Stomach (tissue), 9 donors: ENCODE measurements around the gene SHROOM4. TPM values are rescaled to one million over a fixed set of nuclear protein-coding genes. Genes with fewer than 3 reads are reported as not detected.

Experiments
- DNase-seq, 2 donors: peaks; one replicate each; pipeline versions ENCODE4 v3.0.0 to v3.0.0-alpha.2; 2013 to 2019
- H3K27ac ChIP-seq, 5 donors: fragments of 200-600 bp in 4 of 5; sonication (generic) in 4 of 5; one replicate each; pipeline ENCODE4 v1.5.1; 2013 to 2019; ENCODE audit warnings: mild to moderate bottlenecking in 1 of 5, moderate library complexity in 1 of 5
- H3K27me3 ChIP-seq, 3 donors: fragments of 200-600 bp; sonication (generic); one replicate each; pipeline ENCODE4 v1.5.1; 2017 to 2019; ENCODE audit warnings: mixed run types in 1 of 3
- H3K36me3 ChIP-seq, 4 donors: fragments of 200-600 bp; sonication (generic); 1 replicate in 3 of 4; 2 replicates in 1 of 4; pipeline ENCODE4 v1.5.1; 2016 to 2019
- H3K4me1 ChIP-seq, 4 donors: fragments of 200-600 bp; sonication (generic); one replicate each; pipeline ENCODE4 v1.5.1; 2016 to 2019
- H3K4me3 ChIP-seq, 4 donors: fragments of 200-600 bp; sonication (generic) in 3 of 4; one replicate each; pipeline ENCODE4 v1.5.1; 2016 to 2019; ENCODE audit warnings: mild to moderate bottlenecking in 1 of 4
- H3K9me3 ChIP-seq, 4 donors: fragments of 200-600 bp; sonication (generic); one replicate each; pipeline ENCODE4 v1.5.1; 2016 to 2019
- CTCF ChIP-seq, 7 experiments: fragments of 450-650 bp in 4 of 7; fragments of 200-600 bp in 3 of 7; sonication (generic) in 3 of 7; IDR thresholded peaks; one replicate each; pipeline ENCODE4 v1.5.1; 2016 to 2019; ENCODE audit warnings: antibody characterized with exemption in 7 of 7, control low read depth in 2 of 7, mild to moderate bottlenecking in 1 of 7
- EP300 ChIP-seq: sonication (generic); formaldehyde crosslinking; IDR thresholded peaks from one replicate; pipeline ENCODE4 v1.6.1; 2017; ENCODE audit warnings: antibody characterized with exemption
- POLR2A ChIP-seq, 4 donors: fragments of 450-650 bp; IDR thresholded peaks; one replicate each; pipeline ENCODE4 v1.6.1; 2016; ENCODE audit warnings: antibody characterized with exemption in 4 of 4, control low read depth in 2 of 4, mild to moderate bottlenecking in 1 of 4, moderate library complexity in 1 of 4
- POLR2AphosphoS5 ChIP-seq, 3 donors: sonication (generic); formaldehyde crosslinking; IDR thresholded peaks; one replicate each; pipeline ENCODE4 v1.6.1; 2016; ENCODE audit warnings: antibody characterized with exemption in 3 of 3
- WGBS, 5 donors: extraction: QIAGEN DNeasy Blood & Tissue Kit in 3 of 5; methylation state at CpG; one replicate each; pipeline versions ENCODE4 v1.1.5 to v1.1.7; 2013 to 2018; 5-methylcytosine and 5-hydroxymethylcytosine counted together
- intact Hi-C: fragments of 100-400 bp; cut with DNase I; formaldehyde crosslinking; loops from one replicate; pipeline ENCODE4 v1.15.1; 2023; ENCODE audit warnings: low total_unique reads
- polyA plus RNA-seq, 3 donors: library from polyadenylated mRNA; stranded (reverse); fragments of 200-250 nt; gene quantifications; one replicate each; pipeline ENCODE4 v1.2.3, GENCODE V29; 2013
- total RNA-seq, 5 donors: library from RNA; depleted of rRNA; stranded (reverse); fragments of >200 nt; gene quantifications; one replicate each; pipeline versions ENCODE4 v1.1.0 to v1.2.3, GENCODE V29; 2014 to 2016
- donor health status: healthy with polysubstance abuse.
- donor health status: Bipolar disorder and iron deficiency.
- donor health status: healthy.

SHROOM4 gene
- total and polyA plus RNA-seq, 8 donors, result 0.88 to 8.3 (median 2.6) TPM

DNA sequence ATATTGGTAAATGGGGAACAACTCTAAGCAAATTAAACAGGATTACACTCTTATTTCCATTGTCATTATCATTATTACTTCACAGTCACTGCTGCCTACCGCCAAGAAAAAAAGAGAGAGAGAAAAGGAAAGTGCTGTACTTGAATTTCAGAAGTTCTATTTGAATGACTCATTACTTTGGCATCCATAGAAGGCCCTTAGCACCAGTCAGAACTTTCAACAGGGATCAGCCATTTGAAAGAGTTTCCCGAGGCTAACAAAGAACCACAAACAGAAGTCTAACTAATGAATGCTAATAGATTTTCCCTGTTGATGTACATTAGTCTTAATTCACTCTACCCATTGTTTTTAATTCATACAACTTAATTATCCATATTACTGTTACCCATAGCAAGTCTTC lies 116.3 kb downstream of the SHROOM4 start:
- no peak overlapping the region for H3K27ac ChIP-seq
- intact Hi-C loops, result no loop called here
- no peaks in the 10 kb centered on the region for H3K4me1 ChIP-seq
- no peaks in the 10 kb centered on the region for H3K36me3 ChIP-seq
- no peak overlapping the region for H3K4me3 ChIP-seq
- TF ChIP-seq POLR2AphosphoS5 (IDR thresholded peaks at IDR 0.05) (peak in 1 of 3 donors; percentile 2), CTCF (IDR thresholded peaks at IDR 0.05) (no peak)
- 7 to 16% (median 7%) methylated on average over 2 of the region's 2 CpGs for WGBS, 5 donors
- H3K27me3 ChIP-seq, result no peaks in the 10 kb centered on the region
- peak in 1 of 2 donors; percentile 51 for DNase-seq
- H3K9me3 ChIP-seq, result no peaks in the 10 kb centered on the region

GRCh38 chrX:50691820-50692219 lies 122.2 kb downstream of the SHROOM4 start:
- TF ChIP-seq CTCF (IDR thresholded peaks at IDR 0.05) (peak in 5 of 7 experiments; percentile 29 to 67 (median 38)), EP300 (no peak)
- no peaks in the 10 kb centered on the region for H3K4me1 ChIP-seq
- DNase-seq, result peak in 1 of 2 donors; percentile 72
- peaks cover 0 to 7% (median 0%) of the 10 kb centered on the region in 3 donors for H3K27me3 ChIP-seq
- H3K4me3 ChIP-seq, result no peak overlapping the region
- no peaks in the 10 kb centered on the region for H3K36me3 ChIP-seq
- no peaks in the 10 kb centered on the region for H3K9me3 ChIP-seq
- intact Hi-C loops, result no loop called here
- WGBS, 5 donors, result 16 to 25% (median 23%) methylated on average over 5 of the region's 5 CpGs
- no peak overlapping the region for H3K27ac ChIP-seq

- no peaks in the 10 kb centered on the region for H3K4me1 ChIP-seq
- intact Hi-C loops, result no loop called here
- H3K27ac ChIP-seq, result no peak overlapping the region
- no peaks in the 10 kb centered on the region for H3K36me3 ChIP-seq
- no peak overlapping the region for H3K4me3 ChIP-seq
- no peak for DNase-seq
- WGBS, 5 donors, result 25 to 67% (median 49%) methylated on average over 2 of the region's 2 CpGs
- TF ChIP-seq EP300, result no peak
- no peak for TF ChIP-seq CTCF (IDR thresholded peaks at IDR 0.05)
- no peak for TF ChIP-seq POLR2AphosphoS5 (IDR thresholded peaks at IDR 0.05)
- no peak for TF ChIP-seq POLR2A (IDR thresholded peaks at IDR 0.05)
- H3K9me3 ChIP-seq, result no peaks in the 10 kb centered on the region
- peaks cover 0 to 3% (median 0%) of the 10 kb centered on the region in 3 donors for H3K27me3 ChIP-seq
Observed at GRCh38 chrX:50684871-50685270, 129.1 kb downstream of the SHROOM4 start.

DNA sequence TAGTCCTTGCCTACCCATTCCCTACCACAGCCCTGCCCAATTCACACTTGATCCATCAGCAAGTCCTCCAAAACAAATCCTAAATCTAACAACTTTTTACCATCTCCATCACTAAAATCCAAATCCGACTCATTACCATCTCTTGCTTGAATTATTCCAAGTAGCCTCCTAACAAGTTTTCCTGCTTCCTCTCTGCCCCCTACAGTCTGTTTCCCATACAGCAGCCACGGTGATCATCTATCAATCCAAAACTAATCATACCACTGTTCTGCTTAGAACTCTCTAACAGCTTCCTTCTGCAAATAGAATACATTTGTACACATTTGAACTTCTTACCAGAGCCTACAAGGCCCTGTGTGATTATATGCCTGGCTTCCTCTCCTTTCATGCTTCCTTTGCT lies 133.0 kb downstream of the SHROOM4 start:
- TF ChIP-seq EP300 (no peak), CTCF (IDR thresholded peaks at IDR 0.05) (peak in 1 of 7 experiments; percentile 13), POLR2AphosphoS5 (IDR thresholded peaks at IDR 0.05) (no peak)
- 26 to 57% (median 38%) methylated on average over 2 of the region's 2 CpGs for WGBS, 5 donors
- no peak overlapping the region for H3K27ac ChIP-seq
- DNase-seq, result peak in 1 of 2 donors; percentile 7
- no peaks in the 10 kb centered on the region for H3K36me3 ChIP-seq
- peaks cover 0 to 5% (median 0%) of the 10 kb centered on the region in 3 donors for H3K27me3 ChIP-seq
- no peaks in the 10 kb centered on the region for H3K9me3 ChIP-seq
- intact Hi-C loops, result no loop called here
- no peak overlapping the region for H3K4me3 ChIP-seq
- H3K4me1 ChIP-seq, result no peaks in the 10 kb centered on the region
